Measurements from ENCODE around the gene PHLDB1.
A peak's percentile ranks its signal among the peaks of the same experiment; 100 is the strongest.

Gene PHLDB1

DNA sequence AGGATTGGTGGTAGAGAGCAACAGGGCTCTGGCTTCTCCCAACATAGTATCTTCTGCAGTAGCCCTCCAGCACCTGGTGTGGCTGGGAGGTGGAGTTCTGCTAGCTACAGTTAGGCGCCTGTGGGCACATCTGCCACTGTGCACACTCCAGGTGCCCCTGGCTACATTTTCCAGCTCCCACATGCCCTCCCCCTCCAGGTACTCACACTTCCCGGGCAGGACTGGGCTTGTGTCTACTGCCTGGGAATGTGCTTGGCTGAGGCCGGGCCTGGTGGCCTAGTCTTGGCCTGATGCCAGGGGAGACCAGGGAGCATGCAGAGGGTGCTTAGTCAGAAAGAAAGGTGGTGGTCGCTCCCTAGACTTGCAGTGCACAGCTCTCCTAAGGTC is 15.8 kb downstream of the PHLDB1 start:
- peak; percentile 22 for DNase-seq

DNA sequence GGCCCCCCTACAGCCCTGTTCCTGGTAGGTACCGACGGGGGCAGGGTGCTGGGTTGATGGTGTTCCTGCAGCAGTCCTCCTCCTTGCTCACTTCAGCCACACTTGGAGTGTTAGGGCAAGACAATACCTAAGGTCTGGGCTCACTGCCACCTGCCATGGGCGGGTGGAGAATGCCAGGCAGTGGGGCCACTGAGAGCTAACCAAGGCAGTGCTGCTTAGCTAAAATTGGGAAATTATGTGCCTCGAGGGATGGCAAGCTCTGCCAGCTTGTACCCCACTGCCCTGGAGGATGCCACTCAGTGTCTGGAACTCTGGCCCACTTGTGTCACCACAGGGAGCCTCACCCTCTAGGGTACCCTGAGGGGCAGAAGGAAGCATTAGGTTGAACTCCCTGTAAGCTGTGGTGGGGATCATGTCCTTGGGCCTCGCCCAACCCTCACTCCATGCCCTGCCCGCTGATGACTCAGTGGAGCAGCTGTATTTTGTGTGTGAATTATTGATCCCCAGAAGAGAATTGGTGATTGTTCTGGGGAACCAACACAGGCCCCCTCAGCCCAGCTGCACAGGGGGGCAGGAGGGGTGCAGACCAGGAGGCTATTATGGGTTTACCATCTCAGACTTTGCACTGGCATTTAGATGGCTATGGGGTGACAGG is 17.7 kb downstream of the PHLDB1 start:
- no peak for DNase-seq

DNA sequence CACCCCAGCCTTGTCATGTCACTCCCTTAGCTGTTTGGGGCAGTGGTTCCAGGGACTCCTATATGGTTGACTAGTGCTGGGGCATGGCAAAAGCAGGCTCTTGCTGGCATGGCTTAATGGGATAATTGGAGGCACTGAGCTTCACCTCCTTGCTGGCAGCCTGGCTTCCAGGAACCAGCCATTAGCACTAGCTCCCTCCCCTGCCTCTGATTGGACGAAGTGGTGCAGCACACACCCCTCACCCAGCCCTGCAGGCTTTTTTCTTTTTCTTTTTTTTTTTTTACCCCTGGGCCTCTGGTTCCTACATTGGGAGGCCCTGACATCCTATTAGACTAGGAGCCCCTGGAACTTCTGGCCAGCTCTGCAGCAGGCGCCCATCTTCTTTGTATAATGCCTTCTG is 18.6 kb downstream of the PHLDB1 start:
- peak; percentile 52 for DNase-seq

- no peak for DNase-seq
These were observed 20.2 kb downstream of the PHLDB1 start for GRCh38 chr11:118627566-118627965.

DNA sequence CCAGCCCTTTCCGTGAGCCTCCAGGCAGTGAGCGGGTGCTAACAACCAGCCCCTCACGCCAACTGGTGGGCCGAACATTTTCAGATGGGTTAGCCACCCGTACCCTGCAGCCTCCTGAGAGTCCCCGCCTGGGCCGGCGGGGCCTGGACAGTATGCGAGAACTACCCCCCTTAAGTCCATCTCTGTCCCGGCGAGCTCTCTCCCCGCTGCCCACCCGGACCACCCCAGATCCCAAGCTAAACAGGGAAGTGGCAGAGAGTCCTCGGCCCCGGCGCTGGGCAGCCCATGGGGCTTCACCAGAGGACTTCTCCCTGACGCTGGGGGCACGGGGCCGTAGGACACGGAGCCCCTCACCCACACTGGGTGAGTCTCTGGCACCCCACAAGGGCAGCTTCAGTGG is 20.6 kb downstream of the PHLDB1 start:
- DNase-seq, result no peak

- DNase-seq, result no peak
These were observed 21.0 kb downstream of the PHLDB1 start for GRCh38 chr11:118628432-118628831.

- no peak for DNase-seq
These were observed 21.6 kb downstream of the PHLDB1 start for GRCh38 chr11:118628861-118629549.

DNA sequence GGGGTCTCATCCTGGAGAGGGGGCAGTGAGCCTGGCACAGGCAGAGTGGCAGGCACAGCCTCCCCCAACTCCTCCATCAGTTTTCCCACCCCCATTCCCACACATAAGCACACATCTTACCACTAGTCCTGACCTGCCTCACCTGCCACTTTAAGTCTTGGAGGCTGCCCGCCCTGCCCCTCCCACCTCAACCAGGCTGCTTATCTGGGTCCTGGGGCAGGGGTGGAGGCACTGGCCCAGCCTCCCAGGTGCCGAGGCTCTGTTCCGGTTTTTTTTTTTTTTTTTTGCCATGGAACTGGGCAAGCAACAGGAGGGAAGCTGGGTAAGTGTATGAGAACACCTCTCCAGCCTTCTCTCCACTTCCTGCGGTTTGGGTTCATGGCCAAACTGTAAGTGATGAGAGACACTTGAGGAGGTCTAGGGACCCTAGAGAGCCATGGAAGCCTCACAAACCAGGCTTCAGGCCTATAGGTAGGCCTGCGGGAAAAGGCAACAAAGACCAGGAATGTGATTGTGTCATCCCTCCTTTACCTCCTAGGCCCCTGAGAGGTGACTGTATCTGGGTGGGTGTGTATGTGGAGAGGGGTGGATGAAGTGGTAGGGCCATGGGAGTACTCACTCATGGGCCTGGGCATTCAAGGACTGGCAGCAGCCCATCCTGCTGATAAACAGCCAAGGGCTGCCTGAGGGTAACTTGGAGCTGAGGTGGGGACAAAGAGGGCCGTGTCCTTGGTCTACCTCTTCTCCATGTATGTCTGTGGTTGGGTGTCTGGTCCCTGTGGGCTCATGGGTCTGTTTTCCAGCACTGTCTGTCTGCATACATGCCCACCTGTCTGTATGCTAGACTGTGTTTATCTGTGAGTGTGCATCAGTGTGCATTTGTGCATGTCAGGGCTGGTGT is 22.6 kb downstream of the PHLDB1 start:
- DNase-seq, result no peak

DNA sequence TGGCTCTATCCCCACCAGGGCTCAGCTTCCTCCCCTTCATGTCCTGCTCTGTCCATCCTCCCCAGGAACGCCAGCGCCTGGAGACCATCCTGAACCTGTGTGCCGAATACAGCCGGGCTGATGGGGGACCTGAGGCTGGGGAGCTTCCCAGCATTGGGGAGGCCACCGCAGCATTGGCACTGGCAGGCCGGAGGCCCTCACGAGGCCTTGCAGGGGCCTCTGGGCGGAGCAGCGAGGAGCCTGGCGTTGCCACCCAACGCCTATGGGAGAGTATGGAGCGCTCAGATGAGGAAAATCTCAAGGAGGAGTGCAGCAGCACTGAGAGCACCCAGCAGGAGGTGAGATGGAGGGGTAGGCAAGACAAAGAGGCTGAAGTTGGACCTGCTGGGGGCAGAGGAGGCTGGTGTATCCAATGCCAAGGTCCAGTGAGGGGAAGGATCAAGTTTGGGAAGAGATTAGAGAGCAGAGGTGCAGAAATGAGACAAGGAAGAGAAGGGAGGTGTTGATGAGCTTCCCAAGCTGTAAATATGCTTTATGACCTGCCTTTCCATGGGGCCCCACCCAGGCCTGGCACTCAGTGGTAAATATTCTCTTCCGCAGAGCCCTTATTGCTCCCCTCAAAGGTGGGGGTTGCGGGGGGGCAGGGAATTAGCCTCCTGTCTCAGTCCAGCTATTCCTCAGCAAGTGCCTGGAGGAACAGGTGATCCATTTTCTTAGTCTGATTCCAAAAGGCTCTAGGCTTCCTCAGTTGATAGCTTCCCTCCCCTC is 23.9 kb downstream of the PHLDB1 start:
- no peak for DNase-seq

- no peak for DNase-seq
These were observed 25.3 kb downstream of the PHLDB1 start for GRCh38 chr11:118632577-118633318.

DNA sequence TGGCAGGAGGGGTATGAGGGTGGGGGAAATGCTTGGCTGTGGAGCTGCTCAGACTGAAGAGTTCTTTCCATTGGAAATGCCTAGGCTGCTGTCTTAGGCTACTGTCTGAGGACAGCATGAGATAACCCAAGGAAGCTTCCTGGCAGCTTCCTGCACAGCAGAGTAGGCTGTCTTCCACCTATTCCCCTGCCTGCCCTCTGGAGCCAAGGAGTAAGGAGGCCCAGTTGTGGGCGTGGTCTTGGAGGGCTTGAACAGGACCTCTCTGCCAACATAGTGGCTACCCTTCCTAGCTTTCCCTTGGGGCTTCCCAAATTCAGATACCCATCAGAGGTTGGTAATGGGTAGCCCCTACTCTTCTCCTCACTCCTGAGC is 25.9 kb downstream of the PHLDB1 start:
- no peak for DNase-seq

- DNase-seq, result no peak
These were observed 26.6 kb downstream of the PHLDB1 start for GRCh38 chr11:118633979-118634378.

GRCh38 chr11:118634431-118635236 is 27.2 kb downstream of the PHLDB1 start:
- peak; percentile 84 for DNase-seq

DNA sequence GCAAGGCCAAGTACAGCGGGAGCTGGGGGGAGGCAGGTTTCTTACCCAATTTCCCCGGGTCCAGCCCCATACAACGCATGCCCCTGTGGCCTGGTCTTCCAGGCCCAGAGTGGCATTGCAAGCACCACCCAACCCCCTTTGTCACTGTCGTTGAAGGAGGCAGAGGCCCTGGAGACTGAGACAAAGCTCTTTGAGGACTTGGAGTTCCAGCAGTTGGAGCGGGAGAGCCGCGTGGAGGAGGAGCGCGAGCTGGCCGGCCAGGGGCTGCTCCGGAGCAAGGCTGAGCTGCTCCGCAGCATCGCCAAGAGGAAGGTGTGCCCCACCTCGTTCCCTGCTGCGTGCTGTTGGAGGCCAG is 27.8 kb downstream of the PHLDB1 start:
- no peak for DNase-seq

DNA sequence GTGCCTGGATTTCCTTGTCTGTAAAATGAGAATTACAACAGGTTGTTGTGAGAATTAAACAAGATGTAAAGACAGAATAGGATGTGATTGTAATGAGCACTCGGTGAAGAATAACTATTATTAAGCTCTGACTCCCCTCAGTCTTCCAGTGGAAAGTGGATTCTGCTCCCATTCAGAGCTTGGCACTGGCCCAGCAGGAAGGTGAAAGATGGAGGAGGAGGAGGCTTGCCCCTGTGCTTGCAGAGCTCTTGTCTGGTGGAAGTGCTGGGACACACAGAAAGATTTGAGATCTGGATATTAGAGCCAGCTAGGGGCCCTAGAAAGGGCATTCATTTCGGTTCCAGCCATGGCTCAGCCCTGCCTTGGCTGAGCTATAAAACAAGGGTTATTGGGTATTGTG is 28.2 kb downstream of the PHLDB1 start:
- DNase-seq, result no peak

DNA sequence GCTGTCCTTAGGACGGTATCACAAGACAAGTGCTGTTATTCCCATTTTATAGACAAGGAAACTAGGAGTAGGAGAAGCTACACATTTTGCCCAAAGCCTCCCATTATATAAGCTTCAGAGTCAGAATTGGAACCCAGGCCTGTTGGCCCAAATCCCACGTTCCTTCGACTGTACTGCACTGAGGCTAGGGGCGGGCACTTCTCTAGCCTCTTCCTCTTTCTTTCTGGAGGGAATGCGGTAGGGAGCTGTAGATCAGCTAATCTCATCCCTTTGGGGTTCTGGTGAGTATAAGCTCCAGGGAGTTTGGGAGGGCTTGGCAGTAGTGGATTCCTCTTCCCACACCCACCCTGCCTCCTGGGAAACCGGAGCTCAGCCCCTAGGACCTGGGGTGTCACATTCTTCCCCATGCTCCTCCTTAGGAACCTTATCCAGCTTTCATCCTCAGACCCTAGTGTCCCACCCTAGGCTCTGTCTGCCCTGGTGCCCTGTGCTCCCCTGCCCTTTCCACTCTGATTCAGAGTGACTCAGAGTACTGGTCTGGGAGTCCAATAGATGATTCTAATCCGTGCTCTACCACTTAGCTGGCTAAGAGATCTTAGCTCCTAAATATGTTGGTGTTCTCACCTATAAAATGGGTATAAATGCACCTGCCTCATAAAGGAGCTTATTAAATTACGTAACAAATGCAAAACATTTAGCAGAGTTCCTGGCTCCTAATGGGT is 29.3 kb downstream of the PHLDB1 start:
- no peak for DNase-seq

- no peak for DNase-seq
These were observed 31.3 kb downstream of the PHLDB1 start for GRCh38 chr11:118638726-118639125.

DNA sequence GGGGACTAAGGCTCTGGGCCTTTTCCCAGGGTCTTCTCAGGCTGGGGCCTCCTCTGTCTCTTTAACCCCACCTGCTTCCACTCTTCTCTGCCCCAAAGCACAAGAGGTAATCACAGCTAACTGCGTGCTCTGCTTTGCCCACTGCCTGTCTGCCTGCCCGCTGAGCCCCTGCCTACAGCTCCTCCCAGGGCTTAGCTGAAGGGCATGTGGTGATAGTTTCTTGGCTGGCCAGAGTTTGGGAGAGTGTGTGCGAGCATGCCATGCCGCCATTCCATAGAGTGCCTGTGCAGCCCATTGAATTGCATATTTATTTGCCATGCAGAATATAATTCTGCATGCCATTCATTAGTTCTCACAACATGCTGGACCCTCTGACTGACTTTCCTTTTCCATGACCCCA is 32.5 kb downstream of the PHLDB1 start:
- DNase-seq, result no peak

DNA sequence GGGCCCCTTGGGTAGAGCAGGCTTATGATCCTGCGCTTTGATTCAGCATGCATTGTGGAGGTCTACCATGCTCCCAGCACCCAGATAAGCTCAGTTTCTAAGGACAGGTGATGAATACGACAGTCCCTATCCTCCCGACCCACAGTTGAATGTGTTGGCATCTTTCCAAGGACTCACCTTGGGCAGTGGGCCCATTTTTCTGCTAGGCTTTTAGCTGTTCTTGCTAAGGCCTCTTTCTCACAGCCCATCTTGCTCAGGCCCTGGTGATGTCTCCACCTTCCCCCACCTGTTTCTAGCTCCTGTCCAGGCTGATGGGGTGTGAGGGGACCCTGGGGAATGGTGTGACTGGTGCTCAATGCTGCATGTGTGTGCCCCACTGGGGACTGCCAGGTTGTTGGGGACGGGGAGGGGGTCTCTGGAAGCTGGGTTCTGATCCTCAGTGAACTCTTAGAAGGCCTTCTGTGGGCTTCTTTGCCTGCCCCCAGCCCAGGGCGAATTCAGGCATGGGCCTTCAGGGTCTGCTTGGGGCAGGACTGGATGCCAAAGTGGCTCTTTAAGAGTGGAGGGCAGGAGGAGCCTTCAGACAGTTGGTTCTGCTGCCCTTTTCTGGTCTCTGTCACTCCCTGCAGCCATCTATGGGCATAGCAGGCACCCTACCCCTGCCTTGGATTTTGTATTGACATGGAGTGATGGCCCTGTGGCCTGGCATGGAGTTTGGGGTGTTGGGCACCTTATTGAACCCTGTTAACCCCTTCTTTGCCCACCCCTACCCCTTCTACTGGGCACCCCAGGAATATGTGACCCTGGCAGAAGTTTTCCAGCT is 33.1 kb downstream of the PHLDB1 start:
- peak; percentile 21 for DNase-seq

Data from NCI-H1436 (cell line).